Muscle of leg (tissue), 16 donors: ENCODE measurements around the gene SLC22A6. TPM values are rescaled to one million over a fixed set of nuclear protein-coding genes. Genes with fewer than 3 reads are reported as not detected.

Experiments used
- DNase-seq: peaks from one replicate; pipeline ENCODE4 v3.0.0; 2013
- H3K27ac ChIP-seq: one replicate; pipeline ENCODE4 v1.5.1; 2013; ENCODE audit warnings: mild to moderate bottlenecking, low read length, control low read depth
- H3K27me3 ChIP-seq: one replicate; pipeline ENCODE4 v1.6.1; 2013; ENCODE audit warnings: low read length; ENCODE audit not compliant: control insufficient read depth, insufficient read depth
- H3K36me3 ChIP-seq: one replicate; pipeline ENCODE4 v1.6.1; 2013; ENCODE audit warnings: low read length; ENCODE audit not compliant: control insufficient read depth, insufficient read depth
- H3K4me1 ChIP-seq: one replicate; pipeline ENCODE4 v1.6.1; 2013; ENCODE audit warnings: low read length; ENCODE audit not compliant: control insufficient read depth, insufficient read depth
- H3K4me3 ChIP-seq: one replicate; pipeline ENCODE4 v1.5.1; 2013; ENCODE audit warnings: low read length, control low read depth
- H3K9me3 ChIP-seq: replicated peaks from 2 replicates; pipeline ENCODE4 v1.6.1; 2013; ENCODE audit warnings: low read depth, low read length; ENCODE audit not compliant: control insufficient read depth
- WGBS: methylation state at CpG from one replicate; pipeline ENCODE4 v1.1.5; 2013; ENCODE audit warnings: missing lambda C conversion rate; ENCODE audit not compliant: insufficient coverage; 5-methylcytosine and 5-hydroxymethylcytosine counted together
- long read RNA-seq, 11 donors: transcript quantifications; one replicate each; lab custom pipeline, GENCODE V29; 2026
- polyA plus RNA-seq, 8 donors: library from polyadenylated mRNA; unstranded; fragments of 120-200 nt; gene quantifications; one replicate each; pipeline versions ENCODE4 v1.2.1 to v1.2.3, GENCODE V29; 2013; ENCODE audit warnings: inconsistent platforms in 1 of 8, low replicate concordance in 1 of 8; ENCODE audit not compliant: insufficient read length in 8 of 8, insufficient read depth in 1 of 8
- total RNA-seq: library from RNA; stranded (reverse); fragments of 120-200 nt; gene quantifications from one replicate; pipeline ENCODE4 v1.2.4, GENCODE V29; 2013

Gene SLC22A6, protein sequence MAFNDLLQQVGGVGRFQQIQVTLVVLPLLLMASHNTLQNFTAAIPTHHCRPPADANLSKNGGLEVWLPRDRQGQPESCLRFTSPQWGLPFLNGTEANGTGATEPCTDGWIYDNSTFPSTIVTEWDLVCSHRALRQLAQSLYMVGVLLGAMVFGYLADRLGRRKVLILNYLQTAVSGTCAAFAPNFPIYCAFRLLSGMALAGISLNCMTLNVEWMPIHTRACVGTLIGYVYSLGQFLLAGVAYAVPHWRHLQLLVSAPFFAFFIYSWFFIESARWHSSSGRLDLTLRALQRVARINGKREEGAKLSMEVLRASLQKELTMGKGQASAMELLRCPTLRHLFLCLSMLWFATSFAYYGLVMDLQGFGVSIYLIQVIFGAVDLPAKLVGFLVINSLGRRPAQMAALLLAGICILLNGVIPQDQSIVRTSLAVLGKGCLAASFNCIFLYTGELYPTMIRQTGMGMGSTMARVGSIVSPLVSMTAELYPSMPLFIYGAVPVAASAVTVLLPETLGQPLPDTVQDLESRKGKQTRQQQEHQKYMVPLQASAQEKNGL
- total RNA-seq (not detected), polyA plus RNA-seq (under 1 TPM in 2 of 8 donors, not detected in 6; 0.05 to 0.20 TPM)
- long read RNA-seq, donor 1, result 0 reads
- long read RNA-seq, donor 2, result 0 reads
- long read RNA-seq, donor 3, result 0 reads
- long read RNA-seq, donor 4, result 0 reads
- long read RNA-seq, donor 5, result 0 reads
- long read RNA-seq, donor 6, result 0 reads
- long read RNA-seq, donor 7, result 0 reads
- long read RNA-seq, donor 8, result 0 reads
- long read RNA-seq, donor 9, result 0 reads
- long read RNA-seq, donor 10, result 0 reads
- long read RNA-seq, donor 11, result 0 reads

DNA sequence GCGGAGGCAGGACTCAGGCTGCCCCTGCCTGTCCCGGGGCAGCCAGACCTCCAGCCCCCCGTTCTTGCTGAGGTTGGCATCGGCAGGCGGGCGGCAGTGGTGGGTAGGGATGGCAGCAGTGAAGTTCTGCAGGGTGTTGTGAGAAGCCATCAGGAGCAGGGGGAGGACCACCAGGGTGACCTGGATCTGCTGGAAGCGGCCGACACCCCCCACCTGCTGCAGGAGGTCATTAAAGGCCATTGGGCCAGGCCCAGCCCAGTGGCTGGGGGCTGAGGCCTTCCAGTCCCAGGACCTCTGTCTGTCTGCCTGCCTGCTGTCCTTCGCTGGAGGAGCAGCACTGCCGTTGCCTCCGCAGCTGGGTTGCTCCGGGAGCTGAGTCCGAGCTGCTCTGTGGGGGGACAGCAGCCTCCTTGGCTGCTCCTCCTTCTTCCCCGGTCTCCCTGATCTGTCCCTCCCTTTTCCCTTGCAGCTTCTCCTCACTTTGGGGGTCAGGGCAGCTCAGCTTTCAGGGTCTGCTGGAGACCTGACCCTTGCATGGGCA, at the start of gene SLC22A6:
Gene SLC22A6 (minus strand): TSS at position 517 of the 541 bp plus-strand sequence. CDS start 277 bp downstream, at position 240.
- Histone ChIP-seq H3K4me3 (no peak within 1 kb of the TSS), H3K9me3 (no peaks in the 10 kb centered on the region), H3K36me3 (no peaks in the 10 kb centered on the region), H3K4me1 (no peaks in the 10 kb centered on the region), H3K27me3 (peaks cover 4% of the 10 kb centered on the region), H3K27ac (no peak within 1 kb of the TSS)
- no peak for DNase-seq
- 55% methylated on average over 12 of the region's 14 CpGs for WGBS

DNA sequence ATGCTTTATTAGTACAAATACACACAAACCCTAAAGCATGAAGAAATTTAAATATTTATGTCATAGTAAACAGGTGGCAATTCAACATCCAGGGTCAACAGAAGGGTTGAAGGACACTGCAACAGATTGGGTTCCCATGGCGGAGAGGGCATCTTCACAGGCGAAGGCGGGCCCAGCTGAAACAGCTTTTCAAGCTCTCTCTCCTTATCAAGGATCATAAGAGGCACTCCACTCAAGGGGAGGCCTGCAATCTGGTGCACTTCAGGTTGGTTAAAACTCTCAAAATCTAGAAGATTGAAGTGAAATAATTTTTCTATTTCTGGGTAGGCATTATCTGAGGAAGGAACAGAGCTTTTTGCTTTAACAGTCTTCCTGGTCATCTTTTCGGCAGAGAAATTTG, 47.7 kb upstream of the SLC22A6 start:
- Histone ChIP-seq H3K9me3 (no peaks in the 10 kb centered on the region), H3K4me1 (no peaks in the 10 kb centered on the region), H3K36me3 (no peaks in the 10 kb centered on the region), H3K4me3 (no peak overlapping the region), H3K27me3 (peaks cover 4% of the 10 kb centered on the region), H3K27ac (no peak overlapping the region)
- WGBS, result 88% methylated on average over 1 of the region's 4 CpGs
- DNase-seq, result no peak

DNA sequence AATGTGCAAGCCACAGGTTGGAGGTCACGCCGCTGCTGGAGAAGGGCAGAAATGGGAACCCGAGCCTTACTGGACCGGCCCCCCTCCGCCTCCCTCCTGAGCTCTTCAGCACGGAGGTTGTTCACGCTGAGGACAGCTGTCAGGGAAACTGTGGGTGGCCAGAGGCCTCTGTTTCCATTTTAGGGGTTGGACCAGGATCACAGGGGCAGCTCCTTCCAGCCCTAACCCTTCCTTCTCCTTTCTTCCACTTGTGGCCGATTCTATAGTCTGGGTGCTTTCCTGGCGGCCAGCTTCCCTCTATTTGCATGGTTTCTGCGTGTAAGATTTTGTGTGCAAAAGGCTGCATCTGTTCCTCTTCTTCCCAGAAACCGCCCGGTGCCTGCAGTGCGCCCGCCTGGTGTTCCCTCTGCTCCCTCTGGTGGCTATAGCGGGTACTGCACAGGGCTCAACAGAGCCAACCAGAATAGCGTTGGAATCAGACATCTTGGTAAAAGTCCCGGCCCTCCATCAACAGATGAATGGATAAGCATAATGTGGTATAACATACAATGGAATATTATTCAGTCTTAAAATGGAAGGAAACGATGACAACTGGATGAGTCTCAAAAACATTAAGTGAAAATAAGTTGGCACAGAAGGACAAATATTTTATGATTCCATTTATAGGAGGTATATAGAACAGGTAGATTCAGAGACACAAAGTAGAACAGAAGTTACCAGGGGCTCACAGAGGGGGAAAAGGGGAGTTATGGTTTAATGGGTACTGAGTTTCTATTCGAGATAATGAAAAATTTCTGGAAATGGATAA, 39.3 kb upstream of the SLC22A6 start:
- peaks cover 24% of the 10 kb centered on the region for H3K4me1 ChIP-seq
- no peaks in the 10 kb centered on the region for H3K36me3 ChIP-seq
- peaks cover 2% of the 10 kb centered on the region for H3K27me3 ChIP-seq
- no peaks in the 10 kb centered on the region for H3K9me3 ChIP-seq
- H3K4me3 ChIP-seq, result no peak overlapping the region
- DNase-seq, result peak; percentile 90
- H3K27ac ChIP-seq, result no peak overlapping the region
- 29% methylated on average over 6 of the region's 19 CpGs for WGBS

DNA sequence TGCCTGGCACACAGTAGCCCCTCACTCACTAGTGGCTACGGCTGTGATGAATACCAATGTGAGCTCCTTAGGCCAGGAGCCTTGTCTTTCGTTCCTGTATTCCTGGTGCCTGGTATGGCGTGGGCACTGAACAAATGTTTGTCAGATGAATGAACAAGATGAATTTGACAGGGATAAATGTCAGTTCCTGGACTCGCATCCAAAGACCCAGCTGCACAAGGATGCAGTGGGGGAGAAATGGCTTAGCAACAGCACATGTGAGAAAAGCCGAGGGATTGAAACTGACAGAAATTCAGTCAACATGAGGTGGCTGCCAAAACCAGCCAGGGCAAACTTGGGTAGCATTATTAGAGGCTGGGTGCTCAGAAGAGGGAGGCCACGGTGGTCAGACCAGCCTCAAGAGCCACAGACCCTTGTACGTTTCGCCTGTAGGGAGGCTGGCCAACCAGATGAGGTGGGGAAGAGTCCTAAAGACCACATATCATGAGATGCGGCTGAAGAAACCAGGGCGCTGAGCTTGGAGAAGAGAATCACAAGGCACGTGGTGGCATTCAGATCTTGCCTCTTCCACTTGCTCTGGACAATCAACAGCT, 38.6 kb upstream of the SLC22A6 start:
- DNase-seq, result no peak
- H3K4me1 ChIP-seq, result peaks cover 24% of the 10 kb centered on the region
- no peaks in the 10 kb centered on the region for H3K36me3 ChIP-seq
- no peak overlapping the region for H3K27ac ChIP-seq
- no peak overlapping the region for H3K4me3 ChIP-seq
- H3K9me3 ChIP-seq, result no peaks in the 10 kb centered on the region
- 83% methylated on average over 11 of the region's 11 CpGs for WGBS
- H3K27me3 ChIP-seq, result peaks cover 2% of the 10 kb centered on the region

DNA sequence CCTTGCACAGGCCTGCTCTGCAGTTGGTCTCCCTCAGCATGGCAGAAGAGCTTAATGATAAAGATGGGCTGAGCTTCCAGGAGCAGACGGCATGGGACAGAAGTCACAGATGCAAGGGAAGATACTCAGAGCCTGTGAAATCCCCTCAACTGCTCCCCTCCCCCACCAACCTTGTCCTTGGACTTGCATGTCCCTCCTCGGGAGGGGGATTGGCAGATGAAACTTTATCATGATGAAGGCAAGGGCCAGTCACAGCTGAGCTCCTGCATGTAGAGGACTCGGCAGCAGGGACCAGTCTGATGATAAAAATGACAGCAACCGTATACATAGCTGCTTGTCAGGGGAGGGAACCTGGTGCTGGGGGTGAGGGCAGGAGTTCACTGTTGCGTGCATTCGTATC, 37.7 kb upstream of the SLC22A6 start:
- no peaks in the 10 kb centered on the region for H3K9me3 ChIP-seq
- H3K4me1 ChIP-seq, result peaks cover 28% of the 10 kb centered on the region
- H3K27ac ChIP-seq, result no peak overlapping the region
- peaks cover 2% of the 10 kb centered on the region for H3K27me3 ChIP-seq
- 69% methylated on average over 4 of the region's 6 CpGs for WGBS
- DNase-seq, result no peak
- H3K36me3 ChIP-seq, result no peaks in the 10 kb centered on the region
- H3K4me3 ChIP-seq, result no peak overlapping the region

DNA sequence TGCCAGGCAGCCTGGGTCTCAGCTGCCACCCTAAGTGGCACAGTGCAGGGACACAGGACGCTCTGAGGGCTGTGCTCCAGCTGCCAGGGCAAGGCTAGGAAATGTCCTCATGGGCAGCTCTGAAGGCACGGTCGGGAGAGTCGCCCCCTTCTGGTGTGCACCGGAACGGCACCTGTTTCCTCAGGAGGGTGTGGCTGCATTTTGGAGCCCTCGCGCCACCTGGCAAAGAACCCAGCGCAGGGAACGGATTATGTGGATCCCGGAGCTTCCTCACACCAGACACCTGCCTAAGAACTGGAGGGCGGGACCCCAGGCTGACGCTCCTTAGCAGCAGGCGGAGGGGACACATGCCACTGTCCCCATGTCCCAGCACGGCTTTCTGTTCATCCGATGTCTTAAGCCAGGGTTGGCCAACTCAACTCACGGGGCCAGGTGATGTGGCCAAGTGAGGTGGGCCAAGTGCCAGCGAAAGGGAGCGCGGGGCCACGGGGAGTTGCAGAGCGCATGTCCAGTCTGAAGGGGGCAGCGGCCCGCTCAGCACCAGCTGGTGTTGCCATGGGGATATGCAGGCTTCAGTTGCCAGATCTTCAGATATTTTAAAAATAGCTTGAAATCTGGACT, 36.0 kb upstream of the SLC22A6 start:
- no peak for DNase-seq
- WGBS, result 21% methylated on average over 24 of the region's 24 CpGs
- Histone ChIP-seq H3K4me1 (peaks cover 37% of the 10 kb centered on the region), H3K27ac (no peak overlapping the region), H3K4me3 (no peak overlapping the region), H3K9me3 (no peaks in the 10 kb centered on the region), H3K36me3 (no peaks in the 10 kb centered on the region), H3K27me3 (peaks cover 4% of the 10 kb centered on the region)

DNA sequence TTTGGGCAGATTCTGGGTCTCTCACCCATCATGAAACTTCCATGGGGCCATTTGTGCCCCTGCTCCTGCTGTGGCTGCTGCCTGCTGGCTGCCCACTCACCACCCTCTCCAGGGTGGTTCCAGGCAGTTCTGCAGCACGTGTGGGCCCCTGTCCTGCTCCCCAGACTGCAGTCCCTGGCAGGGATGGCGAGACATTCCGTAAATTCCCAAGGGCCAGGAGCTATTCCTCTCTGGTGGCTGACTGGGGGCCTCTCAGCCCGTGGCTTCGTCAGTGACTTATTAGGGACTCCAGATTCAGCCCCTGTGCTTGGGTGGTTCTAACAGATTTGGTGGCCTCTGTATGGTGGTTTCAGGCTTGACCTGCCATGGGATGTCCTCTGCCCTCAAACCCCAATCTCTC, 34.7 kb upstream of the SLC22A6 start:
- Histone ChIP-seq H3K27ac (no peak overlapping the region), H3K27me3 (peaks cover 5% of the 10 kb centered on the region), H3K4me1 (peaks cover 39% of the 10 kb centered on the region), H3K36me3 (no peaks in the 10 kb centered on the region), H3K4me3 (no peak overlapping the region), H3K9me3 (no peaks in the 10 kb centered on the region)
- WGBS, result 46% methylated on average over 5 of the region's 5 CpGs
- no peak for DNase-seq

DNA sequence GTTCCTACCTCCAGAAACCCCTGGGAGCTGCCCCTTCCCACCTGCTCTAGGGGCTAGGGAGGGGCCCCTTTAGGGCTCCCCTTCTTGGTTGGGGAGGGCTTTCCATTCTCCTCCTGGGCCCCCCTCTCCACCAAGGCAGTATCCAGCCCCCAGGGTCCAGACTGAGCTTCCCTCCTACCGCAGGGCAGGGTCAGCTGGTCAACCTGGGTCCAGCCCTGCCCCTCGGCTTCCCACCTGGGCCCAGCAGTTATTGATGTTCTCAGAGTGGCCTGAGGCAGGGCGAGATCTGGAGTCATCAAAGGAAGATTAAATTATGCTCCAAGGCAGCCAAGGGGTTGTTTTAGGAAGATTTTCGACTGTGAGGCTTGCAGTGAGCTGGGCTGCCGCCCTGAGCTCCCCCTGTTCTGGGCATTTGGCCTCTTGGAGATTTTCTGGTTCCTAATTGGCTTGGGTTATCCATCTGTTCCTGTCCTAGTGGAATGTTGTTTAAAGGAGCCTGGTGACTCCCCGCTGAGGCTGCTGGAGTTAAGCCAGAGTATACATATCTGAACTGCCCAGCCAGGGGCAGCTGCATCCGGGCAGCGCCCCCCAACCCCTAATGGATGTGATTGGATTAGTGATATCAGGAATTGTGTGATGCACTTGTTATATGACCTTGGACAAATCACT, 32.7 kb upstream of the SLC22A6 start:
- no peaks in the 10 kb centered on the region for H3K9me3 ChIP-seq
- H3K27ac ChIP-seq, result no peak overlapping the region
- H3K36me3 ChIP-seq, result no peaks in the 10 kb centered on the region
- peaks cover 26% of the 10 kb centered on the region for H3K4me1 ChIP-seq
- peaks cover 10% of the 10 kb centered on the region for H3K27me3 ChIP-seq
- DNase-seq, result peak; percentile 15
- no peak overlapping the region for H3K4me3 ChIP-seq
- 42% methylated on average over 4 of the region's 8 CpGs for WGBS
